Fibroblast of lung (primary cell): ENCODE results near the gene PHTF2. TPM values are rescaled to one million over a fixed set of nuclear protein-coding genes. Genes with fewer than 3 reads are reported as not detected.

Experiments used
- DNase-seq, 2 donors: peaks; one replicate each; pipeline versions ENCODE4 v3.0.0 to v3.0.0-alpha.2; 2010; ENCODE audit warnings: low read depth in 2 of 2
- H2AFZ ChIP-seq: 2 replicates; pipeline ENCODE4 v1.5.1; 2012; ENCODE audit warnings: low read length, control low read depth, inconsistent platforms
- H3K27ac ChIP-seq: 2 replicates; pipeline ENCODE4 v1.5.1; 2011; ENCODE audit warnings: low read length, control low read depth; ENCODE audit not compliant: insufficient read depth
- H3K27me3 ChIP-seq: 2 replicates; pipeline ENCODE4 v1.5.1; 2011; ENCODE audit warnings: mild to moderate bottlenecking, low read length; ENCODE audit not compliant: control insufficient read depth, insufficient read depth
- H3K36me3 ChIP-seq: 2 replicates; pipeline ENCODE4 v1.5.1; 2011; ENCODE audit warnings: low read length; ENCODE audit not compliant: control insufficient read depth, insufficient read depth
- H3K4me1 ChIP-seq: 2 replicates; pipeline ENCODE4 v1.5.1; 2011; ENCODE audit warnings: low read length; ENCODE audit not compliant: control insufficient read depth, insufficient read depth; ENCODE audit errors: extremely low read depth
- H3K4me2 ChIP-seq: 2 replicates; pipeline ENCODE4 v1.5.1; 2011; ENCODE audit warnings: low read length, control low read depth; ENCODE audit not compliant: insufficient read depth; ENCODE audit errors: extremely low read depth
- H3K4me3 ChIP-seq, 4 experiments: fragments of 200-600 bp in 1 of 4; sonication (generic) in 1 of 4; replicated peaks in 1 of 4; 2 replicates each; pipeline ENCODE4 v1.5.1; 2011 to 2016; ENCODE audit warnings: low read length in 4 of 4, low read depth in 3 of 4, mild to moderate bottlenecking in 3 of 4, control low read depth in 2 of 4, inconsistent platforms in 1 of 4, mixed read lengths in 1 of 4; ENCODE audit not compliant: insufficient read depth in 1 of 4; ENCODE audit errors: control extremely low read depth in 1 of 4
- H3K79me2 ChIP-seq: 2 replicates; pipeline ENCODE4 v1.5.1; 2012; ENCODE audit warnings: mild to moderate bottlenecking, low read length, inconsistent platforms; ENCODE audit not compliant: control insufficient read depth, insufficient read depth
- H3K9ac ChIP-seq: 2 replicates; pipeline ENCODE4 v1.5.1; 2011; ENCODE audit warnings: mild to moderate bottlenecking, low read length, control low read depth; ENCODE audit not compliant: insufficient read depth
- H3K9me3 ChIP-seq: 2 replicates; pipeline ENCODE4 v1.5.1; 2012; ENCODE audit warnings: low read depth, low read length; ENCODE audit not compliant: control insufficient read depth, insufficient read depth
- H4K20me1 ChIP-seq: 2 replicates; pipeline ENCODE4 v1.5.1; 2011; ENCODE audit warnings: low read length; ENCODE audit not compliant: control insufficient read depth, insufficient read depth; ENCODE audit errors: extremely low read depth
- CTCF ChIP-seq, 2 donors: IDR thresholded peaks in 1 of 2; conservative IDR thresholded peaks in 1 of 2; 1 replicate in 1 of 2; 2 replicates in 1 of 2; pipeline ENCODE4 v1.5.1; 2011 to 2012; ENCODE audit warnings: low read length in 2 of 2, control low read depth in 1 of 2, inconsistent platforms in 1 of 2, low read depth in 1 of 2, mild to moderate bottlenecking in 1 of 2
- EZH2 ChIP-seq: IDR thresholded peaks from 2 replicates; pipeline ENCODE4 v1.5.1; 2012; ENCODE audit warnings: low read length, control low read depth, mild to moderate bottlenecking; ENCODE audit errors: missing control alignments
- polyA plus RNA-seq, 2 donors: library from polyadenylated mRNA; depleted of rRNA in 1 of 2; stranded (reverse) in 1 of 2; unstranded in 1 of 2; fragments of >200 nt; gene quantifications; 2 replicates each; pipeline ENCODE4 v1.2.1, GENCODE V29; 2011 to 2012; ENCODE audit warnings: missing spikeins in 1 of 2
- total RNA-seq: library from RNA; depleted of rRNA; stranded (reverse); fragments of >200 nt; gene quantifications from 2 replicates; pipeline ENCODE4 v1.2.1, GENCODE V29; 2014

The PHTF2 gene
- total and polyA plus RNA-seq, 2 donors (not counting 1 experiment from before 2014, with no cell fraction given) = 25.9 to 64.4 TPM

- Histone ChIP-seq H3K36me3 (no peaks in the 10 kb centered on the region), H3K9ac (no peak overlapping the region), H3K4me1 (no peaks in the 10 kb centered on the region), H3K27me3 (no peaks in the 10 kb centered on the region), H3K79me2 (no peaks in the 10 kb centered on the region), H3K9me3 (no peaks in the 10 kb centered on the region), H3K4me3 (no peak overlapping the region), H2AFZ (no peak overlapping the region), H3K27ac (no peak overlapping the region), H3K4me2 (no peak overlapping the region), H4K20me1 (no peaks in the 10 kb centered on the region)
- no peak for DNase-seq
- TF ChIP-seq CTCF (conservative IDR thresholded peaks at IDR 0.05 in 1 of 2, IDR thresholded peaks at IDR 0.05 in 1 of 2; ENCODE audit: low read depth in 1 of 2, low read length in 2 of 2) (no peak), EZH2 (no peak)
These were observed 185.4 kb downstream of the PHTF2 start for GRCh38 chr7:77983973-77984372.

- Histone ChIP-seq H3K79me2 (no peaks in the 10 kb centered on the region), H3K4me3 (no peak overlapping the region), H3K4me1 (no peaks in the 10 kb centered on the region), H3K4me2 (no peak overlapping the region), H3K36me3 (no peaks in the 10 kb centered on the region), H3K27me3 (no peaks in the 10 kb centered on the region), H4K20me1 (no peaks in the 10 kb centered on the region), H3K27ac (no peak overlapping the region), H3K9me3 (no peaks in the 10 kb centered on the region), H3K9ac (no peak overlapping the region), H2AFZ (no peak overlapping the region)
- DNase-seq = no peak
- TF ChIP-seq EZH2 = no peak
- TF ChIP-seq CTCF (conservative IDR thresholded peaks at IDR 0.05 in 1 of 2, IDR thresholded peaks at IDR 0.05 in 1 of 2; ENCODE audit: low read depth in 1 of 2, low read length in 2 of 2) = no peak
These were observed 186.8 kb downstream of the PHTF2 start for GRCh38 chr7:77985232-77985973.

GRCh38 chr7:77985974-77986339, 187.4 kb downstream of the PHTF2 start:
- no peak overlapping the region for H3K4me3 ChIP-seq
- no peak overlapping the region for H3K27ac ChIP-seq
- no peak overlapping the region for H3K9ac ChIP-seq
- TF ChIP-seq EZH2 (no peak), CTCF (conservative IDR thresholded peaks at IDR 0.05 in 1 of 2, IDR thresholded peaks at IDR 0.05 in 1 of 2; ENCODE audit: low read depth in 1 of 2, low read length in 2 of 2) (no peak)
- no peaks in the 10 kb centered on the region for H3K79me2 ChIP-seq
- H3K36me3 ChIP-seq = no peaks in the 10 kb centered on the region
- no peak for DNase-seq
- H2AFZ ChIP-seq = no peak overlapping the region
- no peaks in the 10 kb centered on the region for H3K9me3 ChIP-seq
- H4K20me1 ChIP-seq = no peaks in the 10 kb centered on the region
- no peaks in the 10 kb centered on the region for H3K27me3 ChIP-seq
- no peaks in the 10 kb centered on the region for H3K4me1 ChIP-seq
- H3K4me2 ChIP-seq = no peak overlapping the region
